GM23338 (cell line): ENCODE results near the gene LDHAL6A. TPM values are rescaled to one million over a fixed set of nuclear protein-coding genes. Genes with fewer than 3 reads are reported as not detected.

ENCODE experiments used
- ATAC-seq: fragments of 200-7000 bp; cut with Tn5 transposase; 3 replicates; pipeline ENCODE4 v1.9.1; 2020
- DNase-seq: peaks from one replicate; pipeline ENCODE4 v3.0.0-alpha.2; 2015; ENCODE audit warnings: low spot score
- H2AFZ ChIP-seq: fragments of 200-600 bp; sonication (generic); 2 replicates; pipeline ENCODE4 v1.8.0; 2016; ENCODE audit warnings: antibody characterized with exemption, mild to moderate bottlenecking, moderate library complexity
- H3F3A ChIP-seq: fragments of 200-600 bp; sonication (generic); replicated peaks from 2 replicates; pipeline ENCODE4 v1.8.0; 2017; ENCODE audit warnings: antibody characterized with exemption, mixed run types, low read depth
- H3K27ac ChIP-seq: fragments of 200-600 bp; sonication (generic); 2 replicates; pipeline ENCODE4 v1.6.1; 2016; ENCODE audit warnings: low read depth
- H3K27me3 ChIP-seq: fragments of 200-600 bp; sonication (generic); 2 replicates; pipeline ENCODE4 v1.8.0; 2016; ENCODE audit warnings: mild to moderate bottlenecking, mixed run types, moderate library complexity; ENCODE audit not compliant: insufficient read depth
- H3K36me3 ChIP-seq: fragments of 200-600 bp; sonication (generic); 2 replicates; pipeline ENCODE4 v1.8.0; 2016; ENCODE audit warnings: mild to moderate bottlenecking; ENCODE audit not compliant: insufficient read depth
- H3K4me1 ChIP-seq: fragments of 200-600 bp; sonication (generic); 2 replicates; pipeline ENCODE4 v1.8.0; 2016; ENCODE audit warnings: mild to moderate bottlenecking, moderate library complexity; ENCODE audit not compliant: insufficient read depth
- H3K4me2 ChIP-seq: fragments of 200-600 bp; sonication (generic); 2 replicates; pipeline ENCODE4 v1.7.1; 2017; ENCODE audit warnings: mixed run types
- H3K4me3 ChIP-seq: fragments of 200-600 bp; sonication (generic); 2 replicates; pipeline ENCODE4 v1.6.1; 2016; ENCODE audit warnings: mixed run types
- H3K79me2 ChIP-seq: fragments of 200-600 bp; sonication (generic); replicated peaks from 2 replicates; pipeline ENCODE4 v1.8.0; 2017; ENCODE audit warnings: mild to moderate bottlenecking; ENCODE audit not compliant: insufficient read depth
- H3K9me2 ChIP-seq: fragments of 200-600 bp; sonication (generic); 2 replicates; pipeline ENCODE4 v1.8.0; 2017; ENCODE audit not compliant: insufficient read depth
- H4K20me1 ChIP-seq: fragments of 200-600 bp; sonication (generic); replicated peaks from 2 replicates; pipeline ENCODE4 v1.8.0; 2017; ENCODE audit warnings: mild to moderate bottlenecking; ENCODE audit not compliant: insufficient read depth
- H3K27ac Mint-ChIP-seq: 2 replicates; pipeline ENCODE4 v1.8.0; 2020; ENCODE audit warnings: inconsistent platforms, mild to moderate bottlenecking, moderate library complexity, mixed read lengths
- H3K27me3 Mint-ChIP-seq: 3 replicates; pipeline ENCODE4 v1.8.0; 2022; ENCODE audit warnings: low read depth, mild to moderate bottlenecking, moderate library complexity, mixed read lengths, inconsistent platforms; ENCODE audit not compliant: insufficient read depth, poor library complexity
- H3K36me3 Mint-ChIP-seq: 3 replicates; pipeline ENCODE4 v1.8.0; 2021; ENCODE audit warnings: low read depth, mild to moderate bottlenecking, inconsistent platforms, moderate library complexity, mixed read lengths
- H3K4me1 Mint-ChIP-seq: 3 replicates; pipeline ENCODE4 v1.8.0; 2020; ENCODE audit warnings: mild to moderate bottlenecking, inconsistent platforms, mixed read lengths
- H3K4me3 Mint-ChIP-seq: 3 replicates; pipeline ENCODE4 v1.8.0; 2021; ENCODE audit warnings: moderate library complexity, mild to moderate bottlenecking, inconsistent platforms, mixed read lengths
- H3K9me3 Mint-ChIP-seq: 3 replicates; pipeline ENCODE4 v1.8.0; 2020; ENCODE audit warnings: moderate library complexity, mild to moderate bottlenecking, inconsistent platforms, mixed read lengths
- EZH2 ChIP-seq: fragments of 200-600 bp; sonication (generic); IDR thresholded peaks from one replicate; pipeline ENCODE4 v1.8.0; 2017; ENCODE audit warnings: antibody characterized with exemption, mild to moderate bottlenecking, low read depth; ENCODE audit not compliant: unreplicated experiment
- EZH2phosphoT487 ChIP-seq: fragments of 200-600 bp; sonication (generic); IDR thresholded peaks from one replicate; pipeline ENCODE4 v1.8.1; 2018; ENCODE audit warnings: antibody characterized with exemption; ENCODE audit not compliant: unreplicated experiment
- JUNB ChIP-seq: IDR thresholded peaks from one replicate; pipeline ENCODE4 v1.6.1; 2016; ENCODE audit warnings: antibody characterized with exemption; ENCODE audit not compliant: unreplicated experiment
- NANOG ChIP-seq: IDR thresholded peaks from 2 replicates; pipeline ENCODE4 v1.6.1; 2016; ENCODE audit warnings: antibody characterized with exemption, borderline replicate concordance
- POLR2AphosphoS5 ChIP-seq: IDR thresholded peaks from 2 replicates; pipeline ENCODE4 v1.6.1; 2016; ENCODE audit warnings: antibody characterized with exemption, low read depth
- STAT1 ChIP-seq: IDR thresholded peaks from one replicate; pipeline ENCODE4 v1.6.1; 2016; ENCODE audit warnings: antibody characterized with exemption; ENCODE audit not compliant: unreplicated experiment
- ZNF114 ChIP-seq: fragments of 250-450 bp; sonication (Bioruptor Pico); IDR thresholded peaks from 2 replicates; pipeline ENCODE4 v1.5.0; 2020; ENCODE audit warnings: mild to moderate bottlenecking, moderate library complexity
- ZNF331 ChIP-seq: fragments of 250-450 bp; sonication (Bioruptor Pico); IDR thresholded peaks from 2 replicates; pipeline ENCODE4 v1.5.0; 2020; ENCODE audit warnings: low read depth, mild to moderate bottlenecking, moderate library complexity
- polyA plus RNA-seq: library from polyadenylated mRNA; unstranded; fragments of >200 nt; fragmentation: Nextera tagmentation; extraction: Ambion mirVana; gene quantifications from 2 replicates; pipeline ENCODE4 v1.2.1, GENCODE V29; 2016
- total RNA-seq: library from RNA; depleted of rRNA; stranded (reverse); fragments of >200 nt; shearing (Covaris generic); gene quantifications from 2 replicates; pipeline ENCODE4 v1.2.3, GENCODE V29; 2014
- TF ChIP-seq, protein P1 (sequence below): fragments of 250-450 bp; sonication (Bioruptor Pico); IDR thresholded peaks from 2 replicates; pipeline ENCODE4 v1.5.0; 2020; ENCODE audit warnings: mild to moderate bottlenecking, moderate library complexity
- TF ChIP-seq, protein P2 (sequence below), 2 experiments: fragments of 200-600 bp in 1 of 2; sonication (generic) in 1 of 2; conservative IDR thresholded peaks; 2 replicates each; pipeline versions ENCODE4 v1.5.1 to v1.6.1; 2016 to 2017; ENCODE audit warnings: antibody characterized with exemption in 2 of 2, low read depth in 2 of 2, mild to moderate bottlenecking in 2 of 2, moderate library complexity in 1 of 2

The LDHAL6A gene
- total and polyA plus RNA-seq, 2 experiments from 2014 or later: 0.10 to 0.59 TPM

DNA sequence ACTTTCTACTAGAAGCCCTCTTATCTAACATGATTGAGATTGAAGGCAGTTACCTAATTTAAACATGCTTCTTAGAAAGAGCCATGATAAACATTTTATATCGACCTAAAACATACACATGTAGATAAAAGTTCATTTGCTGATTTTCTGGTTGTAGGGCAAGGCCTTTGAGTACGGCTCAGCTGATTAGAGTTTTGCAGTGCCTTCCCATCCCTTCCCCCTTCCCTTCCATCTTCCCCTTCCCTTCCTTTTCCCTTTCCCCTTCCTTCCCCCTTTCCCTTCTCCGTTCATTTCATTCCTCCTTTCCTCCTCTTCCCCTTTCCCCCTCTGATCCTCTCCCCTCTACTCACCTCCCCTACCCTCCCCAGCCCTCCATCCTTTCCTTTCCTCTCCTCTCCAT, 39.2 kb upstream of the LDHAL6A start:
- Histone ChIP-seq H3K4me1 (no peaks in the 10 kb centered on the region), H3K27ac (no peak overlapping the region), H3K27me3 (peaks cover 21% of the 10 kb centered on the region), H3K79me2 (no peaks in the 10 kb centered on the region), H2AFZ (no peak overlapping the region), H3K4me2 (no peak overlapping the region), H3K36me3 (no peaks in the 10 kb centered on the region), H3K4me3 (no peak overlapping the region), H3K9me2 (no peaks in the 10 kb centered on the region), H4K20me1 (no peaks in the 10 kb centered on the region), H3F3A (no peaks in the 10 kb centered on the region)
- Mint-ChIP-seq H3K36me3 (no peaks in the 10 kb centered on the region), H3K4me3 (no peak overlapping the region), H3K27ac (no peak overlapping the region), H3K27me3 (peaks cover 11% of the 10 kb centered on the region), H3K4me1 (peaks cover 7% of the 10 kb centered on the region; the same call in 2 of the 3 replicates), H3K9me3 (no peaks in the 10 kb centered on the region)
- DNase-seq (no peak), ATAC-seq (no peak)
- TF ChIP-seq, protein P1, sequence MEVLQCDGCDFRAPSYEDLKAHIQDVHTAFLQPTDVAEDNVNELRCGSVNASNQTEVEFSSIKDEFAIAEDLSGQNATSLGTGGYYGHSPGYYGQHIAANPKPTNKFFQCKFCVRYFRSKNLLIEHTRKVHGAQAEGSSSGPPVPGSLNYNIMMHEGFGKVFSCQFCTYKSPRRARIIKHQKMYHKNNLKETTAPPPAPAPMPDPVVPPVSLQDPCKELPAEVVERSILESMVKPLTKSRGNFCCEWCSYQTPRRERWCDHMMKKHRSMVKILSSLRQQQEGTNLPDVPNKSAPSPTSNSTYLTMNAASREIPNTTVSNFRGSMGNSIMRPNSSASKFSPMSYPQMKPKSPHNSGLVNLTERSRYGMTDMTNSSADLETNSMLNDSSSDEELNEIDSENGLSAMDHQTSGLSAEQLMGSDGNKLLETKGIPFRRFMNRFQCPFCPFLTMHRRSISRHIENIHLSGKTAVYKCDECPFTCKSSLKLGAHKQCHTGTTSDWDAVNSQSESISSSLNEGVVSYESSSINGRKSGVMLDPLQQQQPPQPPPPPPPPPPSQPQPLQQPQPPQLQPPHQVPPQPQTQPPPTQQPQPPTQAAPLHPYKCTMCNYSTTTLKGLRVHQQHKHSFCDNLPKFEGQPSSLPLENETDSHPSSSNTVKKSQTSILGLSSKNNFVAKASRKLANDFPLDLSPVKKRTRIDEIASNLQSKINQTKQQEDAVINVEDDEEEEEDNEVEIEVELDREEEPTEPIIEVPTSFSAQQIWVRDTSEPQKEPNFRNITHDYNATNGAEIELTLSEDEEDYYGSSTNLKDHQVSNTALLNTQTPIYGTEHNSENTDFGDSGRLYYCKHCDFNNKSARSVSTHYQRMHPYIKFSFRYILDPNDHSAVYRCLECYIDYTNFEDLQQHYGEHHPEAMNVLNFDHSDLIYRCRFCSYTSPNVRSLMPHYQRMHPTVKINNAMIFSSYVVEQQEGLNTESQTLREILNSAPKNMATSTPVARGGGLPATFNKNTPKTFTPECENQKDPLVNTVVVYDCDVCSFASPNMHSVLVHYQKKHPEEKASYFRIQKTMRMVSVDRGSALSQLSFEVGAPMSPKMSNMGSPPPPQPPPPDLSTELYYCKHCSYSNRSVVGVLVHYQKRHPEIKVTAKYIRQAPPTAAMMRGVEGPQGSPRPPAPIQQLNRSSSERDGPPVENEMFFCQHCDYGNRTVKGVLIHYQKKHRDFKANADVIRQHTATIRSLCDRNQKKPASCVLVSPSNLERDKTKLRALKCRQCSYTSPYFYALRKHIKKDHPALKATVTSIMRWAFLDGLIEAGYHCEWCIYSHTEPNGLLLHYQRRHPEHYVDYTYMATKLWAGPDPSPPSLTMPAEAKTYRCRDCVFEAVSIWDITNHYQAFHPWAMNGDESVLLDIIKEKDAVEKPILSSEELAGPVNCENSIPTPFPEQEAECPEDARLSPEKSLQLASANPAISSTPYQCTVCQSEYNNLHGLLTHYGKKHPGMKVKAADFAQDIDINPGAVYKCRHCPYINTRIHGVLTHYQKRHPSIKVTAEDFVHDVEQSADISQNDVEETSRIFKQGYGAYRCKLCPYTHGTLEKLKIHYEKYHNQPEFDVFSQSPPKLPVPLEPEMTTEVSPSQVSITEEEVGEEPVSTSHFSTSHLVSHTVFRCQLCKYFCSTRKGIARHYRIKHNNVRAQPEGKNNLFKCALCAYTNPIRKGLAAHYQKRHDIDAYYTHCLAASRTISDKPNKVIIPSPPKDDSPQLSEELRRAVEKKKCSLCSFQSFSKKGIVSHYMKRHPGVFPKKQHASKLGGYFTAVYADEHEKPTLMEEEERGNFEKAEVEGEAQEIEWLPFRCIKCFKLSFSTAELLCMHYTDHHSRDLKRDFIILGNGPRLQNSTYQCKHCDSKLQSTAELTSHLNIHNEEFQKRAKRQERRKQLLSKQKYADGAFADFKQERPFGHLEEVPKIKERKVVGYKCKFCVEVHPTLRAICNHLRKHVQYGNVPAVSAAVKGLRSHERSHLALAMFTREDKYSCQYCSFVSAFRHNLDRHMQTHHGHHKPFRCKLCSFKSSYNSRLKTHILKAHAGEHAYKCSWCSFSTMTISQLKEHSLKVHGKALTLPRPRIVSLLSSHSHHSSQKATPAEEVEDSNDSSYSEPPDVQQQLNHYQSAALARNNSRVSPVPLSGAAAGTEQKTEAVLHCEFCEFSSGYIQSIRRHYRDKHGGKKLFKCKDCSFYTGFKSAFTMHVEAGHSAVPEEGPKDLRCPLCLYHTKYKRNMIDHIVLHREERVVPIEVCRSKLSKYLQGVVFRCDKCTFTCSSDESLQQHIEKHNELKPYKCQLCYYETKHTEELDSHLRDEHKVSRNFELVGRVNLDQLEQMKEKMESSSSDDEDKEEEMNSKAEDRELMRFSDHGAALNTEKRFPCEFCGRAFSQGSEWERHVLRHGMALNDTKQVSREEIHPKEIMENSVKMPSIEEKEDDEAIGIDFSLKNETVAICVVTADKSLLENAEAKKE: no peak
- no peak for TF ChIP-seq STAT1
- TF ChIP-seq ZNF114 (CRISPR knock-in tag): no peak
- TF ChIP-seq NANOG: no peak
- TF ChIP-seq ZNF331 (CRISPR knock-in tag): no peak
- TF ChIP-seq EZH2phosphoT487: no peak
- TF ChIP-seq, protein P2, sequence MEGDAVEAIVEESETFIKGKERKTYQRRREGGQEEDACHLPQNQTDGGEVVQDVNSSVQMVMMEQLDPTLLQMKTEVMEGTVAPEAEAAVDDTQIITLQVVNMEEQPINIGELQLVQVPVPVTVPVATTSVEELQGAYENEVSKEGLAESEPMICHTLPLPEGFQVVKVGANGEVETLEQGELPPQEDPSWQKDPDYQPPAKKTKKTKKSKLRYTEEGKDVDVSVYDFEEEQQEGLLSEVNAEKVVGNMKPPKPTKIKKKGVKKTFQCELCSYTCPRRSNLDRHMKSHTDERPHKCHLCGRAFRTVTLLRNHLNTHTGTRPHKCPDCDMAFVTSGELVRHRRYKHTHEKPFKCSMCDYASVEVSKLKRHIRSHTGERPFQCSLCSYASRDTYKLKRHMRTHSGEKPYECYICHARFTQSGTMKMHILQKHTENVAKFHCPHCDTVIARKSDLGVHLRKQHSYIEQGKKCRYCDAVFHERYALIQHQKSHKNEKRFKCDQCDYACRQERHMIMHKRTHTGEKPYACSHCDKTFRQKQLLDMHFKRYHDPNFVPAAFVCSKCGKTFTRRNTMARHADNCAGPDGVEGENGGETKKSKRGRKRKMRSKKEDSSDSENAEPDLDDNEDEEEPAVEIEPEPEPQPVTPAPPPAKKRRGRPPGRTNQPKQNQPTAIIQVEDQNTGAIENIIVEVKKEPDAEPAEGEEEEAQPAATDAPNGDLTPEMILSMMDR (conservative IDR thresholded peaks at IDR 0.05; ENCODE audit: low read depth in 2 of 2): no peak
- no peak for TF ChIP-seq POLR2AphosphoS5
- no peak for TF ChIP-seq EZH2
- no peak for TF ChIP-seq JUNB
